Panc1 (cell line): ENCODE measurements around the gene ZRANB1.

Experiments
- POLR2AphosphoS5 ChIP-seq: IDR thresholded peaks from 2 replicates; pipeline ENCODE4 v1.6.1; 2012; ENCODE audit warnings: mild to moderate bottlenecking, low read depth, low read length, moderate library complexity
- REST ChIP-seq, 2 experiments: IDR thresholded peaks; 2 replicates each; pipeline ENCODE4 v1.6.1; 2011 to 2012; ENCODE audit warnings: low read depth in 2 of 2, control low read depth in 1 of 2, low read length in 1 of 2, mild to moderate bottlenecking in 1 of 2, moderate library complexity in 1 of 2; ENCODE audit not compliant: insufficient read depth in 1 of 2
- SIN3A ChIP-seq: IDR thresholded peaks from 2 replicates; pipeline ENCODE4 v1.6.1; 2012; ENCODE audit warnings: low read depth, mild to moderate bottlenecking, low read length, moderate library complexity, borderline replicate concordance; ENCODE audit not compliant: insufficient read depth

GRCh38 chr10:124904796-124905195, 37.1 kb upstream of the ZRANB1 start:
- no peak for TF ChIP-seq POLR2AphosphoS5
- no peak for TF ChIP-seq REST (IDR thresholded peaks at IDR 0.05; ENCODE audit: insufficient read depth in 1 of 2, low read depth in 2 of 2, low read length in 1 of 2)
- no peak for TF ChIP-seq SIN3A
